Measurements from ENCODE around the gene MINDY4. TPM values are rescaled to one million over a fixed set of nuclear protein-coding genes. Genes with fewer than 3 reads are reported as not detected.

Gene MINDY4
- total and polyA plus RNA-seq, 10 of the 15 experiments (the other 5 are each of a cell fraction or from before 2014, with no cell fraction given), result 0.10 to 0.90 (median 0.40) TPM

- no peak for FAIRE-seq
- TF ChIP-seq SMAD5 (IDR thresholded peaks at IDR 0.05; ENCODE audit: low read depth), result no peak
- no peak for TF ChIP-seq SIN3A (IDR thresholded peaks at IDR 0.05; ENCODE audit: low read depth, low read length)
- TF ChIP-seq ZBTB40 (IDR thresholded peaks at IDR 0.05; ENCODE audit: borderline replicate concordance), result no peak
- no peak for TF ChIP-seq E2F8 (IDR thresholded peaks at IDR 0.05; ENCODE audit: low read depth, partially characterized antibody)
- no peak for TF ChIP-seq PKNOX1 (IDR thresholded peaks at IDR 0.05)
- TF ChIP-seq MEF2B (IDR thresholded peaks at IDR 0.05; ENCODE audit: partially characterized antibody, poor library complexity, severe bottlenecking), result no peak
- no peak for TF ChIP-seq SIX5 (IDR thresholded peaks at IDR 0.05; ENCODE audit: low read depth, low read length, severe bottlenecking)
- no peak for TF ChIP-seq RELA (IDR thresholded peaks at IDR 0.05; ENCODE audit: borderline replicate concordance, partially characterized antibody)
- TF ChIP-seq LARP7 (IDR thresholded peaks at IDR 0.05), result no peak
- TF ChIP-seq NFYA (IDR thresholded peaks at IDR 0.05; ENCODE audit: borderline replicate concordance, low read depth, low read length), result no peak
- no peak for TF ChIP-seq NFXL1 (IDR thresholded peaks at IDR 0.05; ENCODE audit: borderline replicate concordance)
- H3K9ac ChIP-seq (ENCODE audit: control insufficient read depth, insufficient read depth, low read length), result no peak overlapping the region
- no peaks in the 10 kb centered on the region for H3K79me2 ChIP-seq (ENCODE audit: control insufficient read depth, insufficient read depth, low read length)
- peaks cover 0 to 6% of the 10 kb centered on the region in 2 experiments; a peak in 3 of 4 replicates for H3K27me3 ChIP-seq (replicated peaks in 1 of 2; ENCODE audit: control insufficient read depth in 2 of 2, insufficient read depth in 2 of 2, low read length in 1 of 2)
- H2AFZ ChIP-seq (ENCODE audit: control insufficient read depth, low read depth, low read length), result no peak overlapping the region
- H3K27ac ChIP-seq (ENCODE audit: control insufficient read depth, insufficient read depth), result no peak overlapping the region
- RAD21 ChIA-PET (ENCODE audit: unreplicated experiment), result no interaction called here
- no TSS peak for BruUV-seq (replicated peaks)
- H3K4me1 ChIP-seq (ENCODE audit: control insufficient read depth, insufficient read depth, low read length), result no peaks in the 10 kb centered on the region
- H3K36me3 ChIP-seq (ENCODE audit: control insufficient read depth in 2 of 2, insufficient read depth in 2 of 2, low read length in 1 of 2), result no peaks in the 10 kb centered on the region
- CTCF ChIA-PET, result no interaction called here
- H4K20me1 ChIP-seq (ENCODE audit: control insufficient read depth, insufficient read depth), result no peaks in the 10 kb centered on the region
- in situ Hi-C loops (cut with MboI) (no loop called here), intact Hi-C loops (cut with micrococcal nuclease; ENCODE audit: unreplicated experiment) (no loop called here)
- DNase-seq (ENCODE audit: low read depth, low spot score), result no peak
- SMC1A ChIA-PET (ENCODE audit: uncharacterized antibody, unreplicated experiment), result no interaction called here
- no peak overlapping the region for H3K4me2 ChIP-seq (ENCODE audit: control insufficient read depth, insufficient read depth)
- no peak for ATAC-seq
- H3K9me3 ChIP-seq (replicated peaks; ENCODE audit: control insufficient read depth, insufficient read depth, low read length), result no peaks in the 10 kb centered on the region; the same call in 2 of the 3 replicates
- WGBS (ENCODE audit: insufficient coverage, insufficient replicate concordance, low lambda C conversion rate, missing lambda C conversion rate), result 14% methylated on average over 9 of the region's 9 CpGs
- H3K4me3 ChIP-seq, result no peak overlapping the region
- POLR2A ChIA-PET, result no interaction called here
Observed at GRCh38 chr7:30931929-30932540, 160.8 kb downstream of the MINDY4 start.
